Measurements from ENCODE around the gene TSFM.
"Not testable (repeated sequence)": the region's sequence is repeated elsewhere in the genome, so short reads cannot be mapped to it uniquely, and the experiment has no call there.

The TSFM gene

GRCh38 chr12:57810450-57810849, 27.9 kb downstream of the TSFM start:
- peak; percentile 37 for DNase-seq (ENCODE audit: low read depth, low spot score)
- H3K27ac ChIP-seq = no peak overlapping the region

GRCh38 chr12:57811028-57811755, 28.6 kb downstream of the TSFM start:
- H3K27ac ChIP-seq = no peak overlapping the region
- no peak for DNase-seq (ENCODE audit: low read depth, low spot score)

GRCh38 chr12:57813111-57813970, 30.8 kb downstream of the TSFM start:
- no peak for DNase-seq (ENCODE audit: low read depth, low spot score)
- no peak overlapping the region for H3K27ac ChIP-seq

- no peak overlapping the region for H3K27ac ChIP-seq
- no peak for DNase-seq (ENCODE audit: low read depth, low spot score)
Observed at GRCh38 chr12:57813971-57814772, 31.6 kb downstream of the TSFM start.

GRCh38 chr12:57815177-57816000, 32.8 kb downstream of the TSFM start:
- no peak overlapping the region for H3K27ac ChIP-seq
- no peak for DNase-seq (ENCODE audit: low read depth, low spot score)

GRCh38 chr12:57816001-57816854, 33.6 kb downstream of the TSFM start:
- no peak overlapping the region for H3K27ac ChIP-seq
- no peak for DNase-seq (ENCODE audit: low read depth, low spot score)

- DNase-seq (ENCODE audit: low read depth, low spot score) = no peak
- no peak overlapping the region for H3K27ac ChIP-seq
Observed at GRCh38 chr12:57816855-57817151, 34.2 kb downstream of the TSFM start.

GRCh38 chr12:57817261-57817989, 34.8 kb downstream of the TSFM start:
- no peak overlapping the region for H3K27ac ChIP-seq
- DNase-seq (ENCODE audit: low read depth, low spot score) = no peak

- not testable (repeated sequence) for H3K27ac ChIP-seq; DNase-seq (ENCODE audit: low read depth, low spot score)
Observed at GRCh38 chr12:57817990-57818331, 35.4 kb downstream of the TSFM start.

GRCh38 chr12:57820119-57820518, 37.5 kb downstream of the TSFM start:
- DNase-seq (ENCODE audit: low read depth, low spot score) = not testable (repeated sequence)

GRCh38 chr12:57821015-57821414, 38.4 kb downstream of the TSFM start:
- not testable (repeated sequence) for DNase-seq (ENCODE audit: low read depth, low spot score); H3K27ac ChIP-seq

More at GRCh38 chr12:57820119-57820518, 37.5 kb downstream of the TSFM start:
- H3K27ac ChIP-seq = not testable (repeated sequence)

GRCh38 chr12:57821474-57822214, 39.1 kb downstream of the TSFM start:
- H3K27ac ChIP-seq = no peak overlapping the region
- no peak for DNase-seq (ENCODE audit: low read depth, low spot score)

GRCh38 chr12:57822392-57823130, 40.0 kb downstream of the TSFM start:
- no peak overlapping the region for H3K27ac ChIP-seq
- no peak for DNase-seq (ENCODE audit: low read depth, low spot score)

- no peak for DNase-seq (ENCODE audit: low read depth, low spot score)
- H3K27ac ChIP-seq = no peak overlapping the region
Observed at GRCh38 chr12:57823131-57823907, 40.7 kb downstream of the TSFM start.

GRCh38 chr12:57823908-57824640, 41.5 kb downstream of the TSFM start:
- no peak overlapping the region for H3K27ac ChIP-seq
- DNase-seq (ENCODE audit: low read depth, low spot score) = no peak

- no peak for DNase-seq (ENCODE audit: low read depth, low spot score)
- no peak overlapping the region for H3K27ac ChIP-seq
Observed at GRCh38 chr12:57825451-57825850, 42.9 kb downstream of the TSFM start.

Measured in epithelial cell of prostate (primary cell).